Mucosa of gallbladder (tissue), 1 donor: Measurements from ENCODE around the gene DPM3. TPM values are rescaled to one million over a fixed set of nuclear protein-coding genes. Genes with fewer than 3 reads are reported as not detected.
"Not testable (repeated sequence)": the region's sequence is repeated elsewhere in the genome, so short reads cannot be mapped to it uniquely, and the experiment has no call there.

Experiments used
- DNase-seq: peaks from one replicate; pipeline ENCODE4 v3.0.0-alpha.2; 2020; ENCODE audit warnings: low spot score
- total RNA-seq: library from RNA; stranded (reverse); gene quantifications from one replicate; pipeline ENCODE4 v1.2.1, GENCODE V29; 2021
- donor health status: DM: no; HTN: no; CAD: no.

DPM3 gene
- total RNA-seq, 1 donor from 2014 or later, result 130 TPM

GRCh38 chr1:155125511-155125945 is 14.8 kb downstream of the DPM3 start:
- DNase-seq, result no peak

GRCh38 chr1:155124503-155125463 is 15.5 kb downstream of the DPM3 start:
- no peak for DNase-seq

- DNase-seq, result no peak
Observed at GRCh38 chr1:155123801-155124200, 16.5 kb downstream of the DPM3 start.

- no peak for DNase-seq
Observed at GRCh38 chr1:155122308-155122707, 18.0 kb downstream of the DPM3 start.

GRCh38 chr1:155121249-155121648 is 19.1 kb downstream of the DPM3 start:
- no peak for DNase-seq

GRCh38 chr1:155120253-155120652 is 20.1 kb downstream of the DPM3 start:
- no peak for DNase-seq

- DNase-seq, result not testable (repeated sequence)
Observed at GRCh38 chr1:155118090-155118489, 22.2 kb downstream of the DPM3 start.

GRCh38 chr1:155117610-155118009 is 22.7 kb downstream of the DPM3 start:
- no peak for DNase-seq

- no peak for DNase-seq
Observed at GRCh38 chr1:155116113-155116764, 24.1 kb downstream of the DPM3 start.

- DNase-seq, result no peak
Observed at GRCh38 chr1:155113450-155113980, 26.8 kb downstream of the DPM3 start.

GRCh38 chr1:155110826-155111225 is 29.5 kb downstream of the DPM3 start:
- no peak for DNase-seq

GRCh38 chr1:155110381-155110780 is 29.9 kb downstream of the DPM3 start:
- DNase-seq, result no peak

- no peak for DNase-seq
Observed at GRCh38 chr1:155108296-155108695, 32.0 kb downstream of the DPM3 start.

GRCh38 chr1:155107309-155108264 is 32.7 kb downstream of the DPM3 start:
- DNase-seq, result no peak

GRCh38 chr1:155106862-155107261 is 33.5 kb downstream of the DPM3 start:
- DNase-seq, result no peak

- peak; percentile 74 for DNase-seq
Observed at GRCh38 chr1:155105604-155106011, 34.7 kb downstream of the DPM3 start.

GRCh38 chr1:155104605-155105534 is 35.5 kb downstream of the DPM3 start:
- no peak for DNase-seq

GRCh38 chr1:155103325-155103724 is 37.0 kb downstream of the DPM3 start:
- DNase-seq, result no peak

GRCh38 chr1:155099331-155099730 is 41.0 kb downstream of the DPM3 start:
- DNase-seq, result no peak

- DNase-seq, result no peak
Observed at GRCh38 chr1:155094622-155094948, 45.7 kb downstream of the DPM3 start.
